Fibroblast of mammary gland (primary cell): ENCODE measurements around the gene KIAA1210.

ENCODE experiments used
- DNase-seq: peaks from one replicate; pipeline ENCODE4 v3.0.0-alpha.2; 2010; ENCODE audit warnings: low read depth
- H3K4me3 ChIP-seq: 2 replicates; pipeline ENCODE4 v1.5.1; 2011; ENCODE audit warnings: low read depth, mild to moderate bottlenecking, low read length, moderate library complexity; ENCODE audit not compliant: control insufficient read depth
- TF ChIP-seq, protein P1 (sequence below): conservative IDR thresholded peaks from 2 replicates; pipeline ENCODE4 v1.5.1; 2011; ENCODE audit warnings: low read depth, low read length, inconsistent platforms; ENCODE audit not compliant: control insufficient read depth, insufficient read depth

Gene KIAA1210

DNA sequence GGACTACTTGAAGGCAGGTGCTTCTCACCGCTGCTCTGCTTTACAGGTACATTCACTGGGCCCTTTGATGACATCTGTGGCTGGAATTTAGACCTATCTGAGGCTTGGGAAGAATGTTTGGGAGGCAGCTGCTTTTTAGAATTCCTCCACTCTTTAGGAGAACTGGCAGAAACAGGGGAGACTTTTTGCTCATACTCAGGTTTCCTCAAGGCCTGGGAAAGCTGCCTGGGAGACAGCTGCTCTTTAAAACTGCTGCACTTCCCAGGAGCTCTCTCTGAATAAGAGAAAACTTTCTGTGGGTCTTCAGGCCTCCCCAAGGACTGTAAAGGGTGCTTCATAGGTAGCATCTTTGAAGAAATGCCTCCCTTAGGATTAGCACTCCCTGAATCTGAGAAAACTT is 40.5 kb downstream of the KIAA1210 start:
- TF ChIP-seq, protein P1, sequence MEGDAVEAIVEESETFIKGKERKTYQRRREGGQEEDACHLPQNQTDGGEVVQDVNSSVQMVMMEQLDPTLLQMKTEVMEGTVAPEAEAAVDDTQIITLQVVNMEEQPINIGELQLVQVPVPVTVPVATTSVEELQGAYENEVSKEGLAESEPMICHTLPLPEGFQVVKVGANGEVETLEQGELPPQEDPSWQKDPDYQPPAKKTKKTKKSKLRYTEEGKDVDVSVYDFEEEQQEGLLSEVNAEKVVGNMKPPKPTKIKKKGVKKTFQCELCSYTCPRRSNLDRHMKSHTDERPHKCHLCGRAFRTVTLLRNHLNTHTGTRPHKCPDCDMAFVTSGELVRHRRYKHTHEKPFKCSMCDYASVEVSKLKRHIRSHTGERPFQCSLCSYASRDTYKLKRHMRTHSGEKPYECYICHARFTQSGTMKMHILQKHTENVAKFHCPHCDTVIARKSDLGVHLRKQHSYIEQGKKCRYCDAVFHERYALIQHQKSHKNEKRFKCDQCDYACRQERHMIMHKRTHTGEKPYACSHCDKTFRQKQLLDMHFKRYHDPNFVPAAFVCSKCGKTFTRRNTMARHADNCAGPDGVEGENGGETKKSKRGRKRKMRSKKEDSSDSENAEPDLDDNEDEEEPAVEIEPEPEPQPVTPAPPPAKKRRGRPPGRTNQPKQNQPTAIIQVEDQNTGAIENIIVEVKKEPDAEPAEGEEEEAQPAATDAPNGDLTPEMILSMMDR = no peak
- no peak for DNase-seq
- no peak overlapping the region for H3K4me3 ChIP-seq

GRCh38 chrX:119084766-119085165 is 42.8 kb downstream of the KIAA1210 start:
- DNase-seq = no peak
- H3K4me3 ChIP-seq = no peak overlapping the region
- TF ChIP-seq, protein P1 = no peak

DNA sequence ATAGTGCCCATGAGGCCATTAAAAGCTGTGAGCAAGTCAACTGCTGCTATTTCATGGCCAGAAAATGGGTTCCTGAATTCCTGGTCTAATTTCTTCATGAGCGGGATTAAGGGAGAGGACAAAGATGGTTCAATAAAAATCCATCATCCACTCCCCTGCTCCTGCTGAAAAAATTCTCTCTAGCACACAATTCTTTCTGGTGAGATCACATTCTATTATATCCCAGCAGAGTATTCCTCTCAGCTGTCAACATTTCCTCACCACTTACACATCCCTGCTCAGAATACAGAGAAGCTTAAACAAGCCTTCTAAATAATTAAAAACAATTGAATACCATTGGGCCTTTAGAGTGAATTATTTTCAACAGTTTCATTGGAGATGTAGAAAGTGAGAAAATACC is 45.3 kb downstream of the KIAA1210 start:
- TF ChIP-seq, protein P1 = no peak
- H3K4me3 ChIP-seq = no peak overlapping the region
- no peak for DNase-seq

DNA sequence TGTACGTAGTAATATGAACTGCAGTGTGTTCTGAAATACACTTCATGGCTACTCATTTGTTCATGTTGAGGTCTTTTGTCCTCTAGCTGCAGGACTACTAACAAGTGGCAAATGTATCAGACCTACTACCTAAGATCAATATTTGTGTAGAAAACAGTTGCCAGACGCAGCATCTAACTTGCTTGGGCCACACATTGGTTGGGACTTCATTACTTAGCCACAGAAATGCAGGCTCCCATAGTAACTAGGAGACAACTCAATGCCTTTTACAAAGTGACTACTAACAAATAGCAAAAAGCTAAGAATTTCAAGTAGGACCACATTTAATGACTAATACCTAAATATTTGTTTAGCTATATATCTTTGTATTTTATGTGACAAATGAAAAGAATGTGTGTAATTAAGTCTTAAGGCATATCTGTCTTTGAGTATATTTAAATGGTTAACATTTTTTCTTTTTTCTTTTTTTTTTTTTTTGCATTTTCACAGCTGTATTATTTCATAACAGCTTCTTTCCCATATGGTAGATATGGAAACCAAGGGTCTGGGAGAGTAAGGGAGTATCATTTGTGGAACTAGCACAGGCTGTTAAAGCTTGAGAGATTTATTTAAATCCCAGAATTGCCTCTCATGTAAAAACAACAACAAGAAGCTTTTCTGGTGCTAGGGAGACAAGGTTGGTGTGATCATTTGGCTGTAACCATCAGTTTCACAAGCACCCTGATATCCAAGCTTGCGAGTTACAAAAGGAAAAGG is 52.2 kb downstream of the KIAA1210 start:
- TF ChIP-seq, protein P1 = no peak
- no peak overlapping the region for H3K4me3 ChIP-seq
- no peak for DNase-seq

- DNase-seq = no peak
- no peak overlapping the region for H3K4me3 ChIP-seq
- TF ChIP-seq, protein P1 = no peak
Measured at GRCh38 chrX:119073911-119074310, 53.7 kb downstream of the KIAA1210 start.

DNA sequence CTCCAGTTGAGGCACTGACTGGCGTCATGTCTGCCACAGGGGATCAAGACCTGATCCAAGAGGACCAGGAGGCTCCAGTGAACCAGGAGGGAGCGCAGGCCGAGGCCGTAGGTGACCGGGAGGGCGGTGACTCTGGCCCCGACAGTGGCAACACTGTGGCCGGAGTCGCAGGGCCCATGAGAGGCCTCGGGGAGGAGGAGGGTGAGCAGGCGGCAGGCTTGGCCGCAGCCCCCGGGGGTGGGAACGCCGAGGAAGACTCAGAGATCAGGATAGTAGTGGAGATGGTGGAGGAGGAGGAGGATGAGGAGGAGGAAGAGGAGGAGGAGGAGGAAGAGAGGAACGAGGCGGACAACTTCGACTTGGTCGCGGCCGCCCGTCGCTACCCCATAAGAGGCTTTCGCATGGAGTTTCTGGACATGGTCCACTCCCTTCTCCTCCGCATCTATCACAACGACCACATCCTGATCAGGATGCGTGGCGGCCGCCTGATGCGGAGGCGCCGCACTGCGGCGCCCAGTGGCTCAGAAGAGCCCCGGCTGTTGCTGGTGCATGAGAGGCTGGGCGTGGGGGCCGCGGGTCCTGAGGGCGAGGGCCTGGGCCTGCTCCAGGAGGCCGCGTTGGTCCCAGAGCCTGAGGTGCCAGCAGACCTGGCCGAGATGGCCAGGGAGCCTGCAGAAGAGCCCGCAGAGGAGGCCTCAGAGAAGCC is 54.3 kb downstream of the KIAA1210 start:
- TF ChIP-seq, protein P1 = no peak
- no peak for DNase-seq
- no peak overlapping the region for H3K4me3 ChIP-seq
